HL-60 (cell line): ENCODE results near the gene MTMR6.

Experiments
- DNase-seq, 2 experiments: peaks; one replicate each; pipeline ENCODE4 v3.0.0-alpha.2; 2010 to 2020; ENCODE audit warnings: low read depth in 1 of 2, low spot score in 1 of 2
- H3K27ac ChIP-seq: fragments of 250-450 bp; sonication (Bioruptor Pico); replicated peaks from 2 replicates; pipeline ENCODE4 v1.5.1; 2020; ENCODE audit warnings: mild to moderate bottlenecking, moderate library complexity
- H3K27me3 ChIP-seq: fragments of 250-450 bp; sonication (Bioruptor Pico); 2 replicates; pipeline ENCODE4 v1.5.1; 2021; ENCODE audit warnings: mild to moderate bottlenecking, moderate library complexity; ENCODE audit not compliant: insufficient read depth, poor library complexity, severe bottlenecking
- H3K4me3 ChIP-seq: replicated peaks from 2 replicates; pipeline ENCODE4 v1.5.1; 2011; ENCODE audit warnings: mild to moderate bottlenecking, control low read depth, low read length; ENCODE audit not compliant: insufficient read depth
- GABPA ChIP-seq: IDR thresholded peaks from 2 replicates; pipeline ENCODE4 v1.6.1; 2012; ENCODE audit warnings: low read depth
- POLR2AphosphoS5 ChIP-seq: IDR thresholded peaks from 2 replicates; pipeline ENCODE4 v1.6.1; 2012; ENCODE audit warnings: low read depth
- REST ChIP-seq: IDR thresholded peaks from 2 replicates; pipeline ENCODE4 v1.6.1; 2012; ENCODE audit warnings: low read depth; ENCODE audit not compliant: insufficient replicate concordance
- SPI1 ChIP-seq: IDR thresholded peaks from 2 replicates; pipeline ENCODE4 v1.6.1; 2012; ENCODE audit warnings: low read depth, mild to moderate bottlenecking, borderline replicate concordance
- TF ChIP-seq, protein P1 (sequence below): IDR thresholded peaks from one replicate; pipeline ENCODE4 v1.5.1; 2011; ENCODE audit warnings: low read length, control low read depth, inconsistent platforms; ENCODE audit not compliant: insufficient read depth

The MTMR6 gene

DNA sequence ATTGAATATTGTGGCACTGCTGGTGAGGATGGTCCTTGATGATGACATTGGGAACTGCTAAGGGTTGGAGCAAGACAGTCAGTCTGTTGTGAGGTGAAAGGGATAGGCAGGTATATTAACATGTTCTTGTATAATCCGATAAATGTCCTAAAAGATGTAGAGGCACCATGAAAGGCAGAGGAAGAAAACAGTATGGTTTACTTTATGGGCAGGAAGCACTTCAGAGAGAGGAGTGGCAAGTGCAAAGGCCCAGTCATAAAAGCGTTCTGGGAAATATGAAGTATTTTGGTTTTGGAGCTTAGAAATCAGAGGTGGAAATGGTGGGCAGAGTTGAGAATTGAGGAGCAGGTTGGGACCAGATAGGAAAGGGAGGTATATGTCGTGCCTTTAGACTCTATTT is 23.6 kb upstream of the MTMR6 start:
- Histone ChIP-seq H3K27me3 (no peaks in the 10 kb centered on the region), H3K4me3 (no peak overlapping the region), H3K27ac (peak overlapping the region; percentile 16; the same call in 1 of the 2 replicates)
- TF ChIP-seq SPI1, result no peak
- TF ChIP-seq POLR2AphosphoS5, result no peak
- TF ChIP-seq GABPA, result no peak
- TF ChIP-seq, protein P1, sequence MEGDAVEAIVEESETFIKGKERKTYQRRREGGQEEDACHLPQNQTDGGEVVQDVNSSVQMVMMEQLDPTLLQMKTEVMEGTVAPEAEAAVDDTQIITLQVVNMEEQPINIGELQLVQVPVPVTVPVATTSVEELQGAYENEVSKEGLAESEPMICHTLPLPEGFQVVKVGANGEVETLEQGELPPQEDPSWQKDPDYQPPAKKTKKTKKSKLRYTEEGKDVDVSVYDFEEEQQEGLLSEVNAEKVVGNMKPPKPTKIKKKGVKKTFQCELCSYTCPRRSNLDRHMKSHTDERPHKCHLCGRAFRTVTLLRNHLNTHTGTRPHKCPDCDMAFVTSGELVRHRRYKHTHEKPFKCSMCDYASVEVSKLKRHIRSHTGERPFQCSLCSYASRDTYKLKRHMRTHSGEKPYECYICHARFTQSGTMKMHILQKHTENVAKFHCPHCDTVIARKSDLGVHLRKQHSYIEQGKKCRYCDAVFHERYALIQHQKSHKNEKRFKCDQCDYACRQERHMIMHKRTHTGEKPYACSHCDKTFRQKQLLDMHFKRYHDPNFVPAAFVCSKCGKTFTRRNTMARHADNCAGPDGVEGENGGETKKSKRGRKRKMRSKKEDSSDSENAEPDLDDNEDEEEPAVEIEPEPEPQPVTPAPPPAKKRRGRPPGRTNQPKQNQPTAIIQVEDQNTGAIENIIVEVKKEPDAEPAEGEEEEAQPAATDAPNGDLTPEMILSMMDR, result no peak
- no peak for TF ChIP-seq REST
- DNase-seq, result no peak

- H3K27me3 ChIP-seq, result no peaks in the 10 kb centered on the region
- no peak overlapping the region for H3K4me3 ChIP-seq
- DNase-seq, result no peak
- no peak overlapping the region; the same call in 1 of the 2 replicates for H3K27ac ChIP-seq
- no peak for TF ChIP-seq SPI1
- TF ChIP-seq, protein P1, result no peak
- TF ChIP-seq POLR2AphosphoS5, result no peak
- TF ChIP-seq GABPA, result no peak
- no peak for TF ChIP-seq REST
These were observed 19.6 kb upstream of the MTMR6 start for GRCh38 chr13:25306671-25307464.

DNA sequence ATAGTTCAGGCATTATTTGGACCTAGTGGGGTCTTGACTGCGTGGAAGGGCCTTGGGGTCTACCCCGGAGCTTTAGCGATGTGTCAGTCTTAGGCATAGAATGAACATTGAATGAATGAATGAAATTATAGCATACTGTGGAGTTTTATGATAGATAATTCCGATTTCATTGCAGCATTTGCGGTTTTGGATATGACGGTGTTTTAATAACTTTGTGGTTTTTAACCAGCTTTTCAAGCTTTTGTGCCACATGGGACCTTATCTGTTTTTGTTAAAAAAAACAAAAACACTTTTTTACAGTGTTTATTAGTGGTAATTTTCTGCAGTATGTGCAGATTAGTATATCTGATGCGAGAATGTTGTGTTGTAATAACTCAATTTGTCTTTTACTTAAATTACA is 14.8 kb upstream of the MTMR6 start:
- peak overlapping the region; percentile 92 for H3K27ac ChIP-seq
- peak overlapping the region; percentile 86 for H3K4me3 ChIP-seq
- no peaks in the 10 kb centered on the region for H3K27me3 ChIP-seq
- DNase-seq, result no peak
- TF ChIP-seq POLR2AphosphoS5 (no peak), GABPA (no peak), REST (no peak), SPI1 (no peak)
- TF ChIP-seq, protein P1, result no peak
